Measurements from ENCODE around the gene EEF2K. TPM values are rescaled to one million over a fixed set of nuclear protein-coding genes. Genes with fewer than 3 reads are reported as not detected.

The EEF2K gene
- polyA plus RNA-seq, 2 of the 4 experiments (the other 2 are of a cell fraction), result 8.2 to 9.4 TPM

DNA sequence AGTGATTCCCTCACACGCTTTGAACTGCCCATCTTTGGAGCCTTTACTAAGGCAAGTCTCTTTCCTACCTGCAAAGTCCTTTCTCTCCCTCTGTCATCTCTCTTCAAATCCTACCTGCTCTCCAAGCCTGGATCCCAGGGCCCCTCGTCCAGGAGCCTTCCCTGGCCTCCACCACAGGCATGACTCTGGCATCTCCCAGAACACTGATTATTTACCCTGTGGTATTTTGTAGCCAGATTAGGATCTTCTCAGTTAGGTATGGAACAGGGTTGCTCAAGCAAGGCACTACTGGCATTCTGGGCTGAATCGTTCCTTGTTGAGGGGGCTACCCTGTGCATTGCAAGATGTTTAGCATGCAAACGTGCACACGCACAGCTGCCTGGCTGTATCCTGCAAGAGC lies 59.3 kb downstream of the EEF2K start:
- POLR2A ChIA-PET, result no interaction called here
- WGBS (ENCODE audit: missing lambda C conversion rate), result 83% methylated on average over 5 of the region's 5 CpGs
- CTCF ChIA-PET, result no interaction called here
- TF ChIP-seq CBX2 (IDR thresholded peaks at IDR 0.05; ENCODE audit: borderline replicate concordance, low read depth) (no peak), KDM1A (IDR thresholded peaks at IDR 0.05; ENCODE audit: low read depth) (no peak), MAFK (IDR thresholded peaks at IDR 0.05; ENCODE audit: partially characterized antibody) (no peak), SREBF2 (IDR thresholded peaks at IDR 0.05) (no peak), NFE2L2 (conservative IDR thresholded peaks at IDR 0.05; ENCODE audit: low read length) (no peak), HOXB5 (CRISPR knock-in tag; IDR thresholded peaks at IDR 0.05) (no peak), ZFP36 (IDR thresholded peaks at IDR 0.05; ENCODE audit: borderline replicate concordance, partially characterized antibody) (no peak), FOSL2 (IDR thresholded peaks at IDR 0.05) (no peak), FOSL2 (CRISPR knock-in tag; IDR thresholded peaks at IDR 0.05) (no peak)
- TF ChIP-seq, protein P1, sequence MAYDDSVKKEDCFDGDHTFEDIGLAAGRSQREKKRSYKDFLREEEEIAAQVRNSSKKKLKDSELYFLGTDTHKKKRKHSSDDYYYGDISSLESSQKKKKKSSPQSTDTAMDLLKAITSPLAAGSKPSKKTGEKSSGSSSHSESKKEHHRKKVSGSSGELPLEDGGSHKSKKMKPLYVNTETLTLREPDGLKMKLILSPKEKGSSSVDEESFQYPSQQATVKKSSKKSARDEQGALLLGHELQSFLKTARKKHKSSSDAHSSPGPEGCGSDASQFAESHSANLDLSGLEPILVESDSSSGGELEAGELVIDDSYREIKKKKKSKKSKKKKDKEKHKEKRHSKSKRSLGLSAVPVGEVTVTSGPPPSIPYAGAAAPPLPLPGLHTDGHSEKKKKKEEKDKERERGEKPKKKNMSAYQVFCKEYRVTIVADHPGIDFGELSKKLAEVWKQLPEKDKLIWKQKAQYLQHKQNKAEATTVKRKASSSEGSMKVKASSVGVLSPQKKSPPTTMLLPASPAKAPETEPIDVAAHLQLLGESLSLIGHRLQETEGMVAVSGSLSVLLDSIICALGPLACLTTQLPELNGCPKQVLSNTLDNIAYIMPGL (CRISPR knock-in tag; IDR thresholded peaks at IDR 0.05; ENCODE audit: borderline replicate concordance), result no peak
- TF ChIP-seq, protein P2, sequence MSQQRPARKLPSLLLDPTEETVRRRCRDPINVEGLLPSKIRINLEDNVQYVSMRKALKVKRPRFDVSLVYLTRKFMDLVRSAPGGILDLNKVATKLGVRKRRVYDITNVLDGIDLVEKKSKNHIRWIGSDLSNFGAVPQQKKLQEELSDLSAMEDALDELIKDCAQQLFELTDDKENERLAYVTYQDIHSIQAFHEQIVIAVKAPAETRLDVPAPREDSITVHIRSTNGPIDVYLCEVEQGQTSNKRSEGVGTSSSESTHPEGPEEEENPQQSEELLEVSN (IDR thresholded peaks at IDR 0.05; ENCODE audit: borderline replicate concordance, low read depth), result no peak
- ATAC-seq (no peak), FAIRE-seq (no peak), DNase-seq (ENCODE audit: low read depth in 1 of 2, low spot score in 1 of 2) (no peak)
- no peak overlapping the region for H3K4me3 ChIP-seq
- no peak overlapping the region for H3K27ac ChIP-seq
- peaks cover 1% of the 10 kb centered on the region; the same call in 2 of the 3 replicates for H3K9me3 ChIP-seq
- no peak overlapping the region for H3K4me2 ChIP-seq
- no peaks in the 10 kb centered on the region for H3K4me1 ChIP-seq

DNA sequence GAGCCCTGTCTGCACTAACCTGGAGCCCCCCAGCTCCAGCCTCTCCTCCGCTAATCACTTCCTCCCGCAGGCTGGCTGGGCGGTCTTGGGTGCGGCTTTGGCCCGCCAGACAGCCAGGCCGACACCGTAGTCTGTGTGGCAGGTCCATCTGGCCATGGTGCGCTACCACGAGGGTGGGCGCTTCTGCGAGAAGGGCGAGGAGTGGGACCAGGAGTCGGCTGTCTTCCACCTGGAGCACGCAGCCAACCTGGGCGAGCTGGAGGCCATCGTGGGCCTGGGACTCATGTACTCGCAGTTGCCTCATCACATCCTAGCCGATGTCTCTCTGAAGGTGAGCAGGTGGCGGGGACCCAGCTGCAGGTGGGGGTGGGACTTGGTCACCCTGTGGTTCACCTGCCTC lies 60.5 kb downstream of the EEF2K start:
- POLR2A ChIA-PET, result no interaction called here
- FAIRE-seq, result no peak
- TF ChIP-seq MAZ (IDR thresholded peaks at IDR 0.05; ENCODE audit: borderline replicate concordance, low read depth, low read length) (no peak), HOXA7 (CRISPR knock-in tag; IDR thresholded peaks at IDR 0.05) (no peak)
- TF ChIP-seq, protein P3, sequence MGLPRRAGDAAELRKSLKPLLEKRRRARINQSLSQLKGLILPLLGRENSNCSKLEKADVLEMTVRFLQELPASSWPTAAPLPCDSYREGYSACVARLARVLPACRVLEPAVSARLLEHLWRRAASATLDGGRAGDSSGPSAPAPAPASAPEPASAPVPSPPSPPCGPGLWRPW (IDR thresholded peaks at IDR 0.05), result no peak
- TF ChIP-seq, protein P4, sequence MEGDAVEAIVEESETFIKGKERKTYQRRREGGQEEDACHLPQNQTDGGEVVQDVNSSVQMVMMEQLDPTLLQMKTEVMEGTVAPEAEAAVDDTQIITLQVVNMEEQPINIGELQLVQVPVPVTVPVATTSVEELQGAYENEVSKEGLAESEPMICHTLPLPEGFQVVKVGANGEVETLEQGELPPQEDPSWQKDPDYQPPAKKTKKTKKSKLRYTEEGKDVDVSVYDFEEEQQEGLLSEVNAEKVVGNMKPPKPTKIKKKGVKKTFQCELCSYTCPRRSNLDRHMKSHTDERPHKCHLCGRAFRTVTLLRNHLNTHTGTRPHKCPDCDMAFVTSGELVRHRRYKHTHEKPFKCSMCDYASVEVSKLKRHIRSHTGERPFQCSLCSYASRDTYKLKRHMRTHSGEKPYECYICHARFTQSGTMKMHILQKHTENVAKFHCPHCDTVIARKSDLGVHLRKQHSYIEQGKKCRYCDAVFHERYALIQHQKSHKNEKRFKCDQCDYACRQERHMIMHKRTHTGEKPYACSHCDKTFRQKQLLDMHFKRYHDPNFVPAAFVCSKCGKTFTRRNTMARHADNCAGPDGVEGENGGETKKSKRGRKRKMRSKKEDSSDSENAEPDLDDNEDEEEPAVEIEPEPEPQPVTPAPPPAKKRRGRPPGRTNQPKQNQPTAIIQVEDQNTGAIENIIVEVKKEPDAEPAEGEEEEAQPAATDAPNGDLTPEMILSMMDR (IDR thresholded peaks at IDR 0.05), result no peak

DNA sequence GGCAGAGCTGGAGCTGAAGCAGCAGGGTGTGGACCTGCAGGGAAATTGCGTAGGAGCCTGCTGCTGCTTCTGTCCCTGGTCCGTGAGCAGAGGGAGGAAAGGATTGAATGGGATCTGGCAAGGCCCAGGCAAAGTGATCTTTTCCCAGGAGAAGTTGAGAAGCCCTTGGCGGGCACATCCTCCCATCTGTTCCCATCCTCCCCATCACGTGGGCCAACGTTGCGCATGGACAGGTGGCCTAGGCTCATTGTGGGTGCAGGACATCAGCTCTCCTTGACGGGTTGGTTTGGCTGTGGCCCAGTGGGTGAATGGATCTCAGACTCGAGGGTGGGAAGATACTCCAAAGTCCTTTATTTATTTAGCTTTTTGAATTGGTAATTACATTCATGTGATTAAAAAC lies 61.7 kb downstream of the EEF2K start:
- FAIRE-seq, result no peak
- H3K9me3 ChIP-seq, result no peaks in the 10 kb centered on the region
- H3K4me3 ChIP-seq, result no peak overlapping the region
- no peak for ATAC-seq
- H3K4me1 ChIP-seq, result no peaks in the 10 kb centered on the region
- CTCF ChIA-PET, result interaction anchor here (0.8 to 2.2 kb wide), 2 partner anchors 33 to 57 kb away, joined by 3 to 9 read pairs; no protein-coding TSS in a partner anchor
- H3K27ac ChIP-seq, result no peak overlapping the region
- H3K4me2 ChIP-seq, result no peak overlapping the region
- 89% methylated on average over 8 of the region's 8 CpGs for WGBS (ENCODE audit: missing lambda C conversion rate)
- POLR2A ChIA-PET, result no interaction called here
- TF ChIP-seq FOXS1 (CRISPR knock-in tag; IDR thresholded peaks at IDR 0.05), result no peak
- no peak for TF ChIP-seq RCOR1 (IDR thresholded peaks at IDR 0.05; ENCODE audit: low read depth, low read length)
- no peak for TF ChIP-seq NFE2L2 (conservative IDR thresholded peaks at IDR 0.05; ENCODE audit: low read length)
- no peak for TF ChIP-seq RARB (CRISPR knock-in tag; IDR thresholded peaks at IDR 0.05)
- TF ChIP-seq FOSB (CRISPR knock-in tag; IDR thresholded peaks at IDR 0.05), result no peak
- TF ChIP-seq MAZ (IDR thresholded peaks at IDR 0.05; ENCODE audit: borderline replicate concordance, low read depth, low read length), result no peak
- TF ChIP-seq FOSL2 (IDR thresholded peaks at IDR 0.05), result no peak
- TF ChIP-seq FOSL2 (CRISPR knock-in tag; IDR thresholded peaks at IDR 0.05), result no peak
- no peak for TF ChIP-seq ZSCAN20 (CRISPR knock-in tag; IDR thresholded peaks at IDR 0.05)
- TF ChIP-seq KDM1A (IDR thresholded peaks at IDR 0.05; ENCODE audit: low read depth), result no peak
- TF ChIP-seq ESRRA (IDR thresholded peaks at IDR 0.05; ENCODE audit: borderline replicate concordance, low read length), result no peak
- TF ChIP-seq EHF (CRISPR knock-in tag; IDR thresholded peaks at IDR 0.05), result no peak
- TF ChIP-seq GATA3 (IDR thresholded peaks at IDR 0.05; ENCODE audit: borderline replicate concordance), result no peak
- no peak for TF ChIP-seq ZFP36 (IDR thresholded peaks at IDR 0.05; ENCODE audit: borderline replicate concordance, partially characterized antibody)
- TF ChIP-seq HDAC2 (IDR thresholded peaks at IDR 0.05), result no peak
- TF ChIP-seq, protein P3 (IDR thresholded peaks at IDR 0.05), result no peak
- no peak for TF ChIP-seq NPAS2 (CRISPR knock-in tag; IDR thresholded peaks at IDR 0.05; ENCODE audit: borderline replicate concordance)
- TF ChIP-seq CHD4 (IDR thresholded peaks at IDR 0.05; ENCODE audit: borderline replicate concordance), result no peak
- DNase-seq (ENCODE audit: low read depth in 1 of 2, low spot score in 1 of 2), result no peak

More for the DNA sequence above, 60.5 kb downstream of the EEF2K start:
- ATAC-seq (no peak), DNase-seq (ENCODE audit: low read depth in 1 of 2, low spot score in 1 of 2) (no peak)
- Histone ChIP-seq H3K27ac (no peak overlapping the region), H3K4me3 (no peak overlapping the region), H3K4me2 (no peak overlapping the region), H3K9me3 (no peaks in the 10 kb centered on the region), H3K4me1 (no peaks in the 10 kb centered on the region)
- CTCF ChIA-PET, result interaction anchor here (0.5 to 0.8 kb wide), 2 partner anchors 46 to 55 kb away, joined by 3 to 4 read pairs; no protein-coding TSS in a partner anchor
- WGBS (ENCODE audit: missing lambda C conversion rate), result 96% methylated on average over 17 of the region's 19 CpGs
